K562 (cell line): ENCODE results near the gene TMEM61. TPM values are rescaled to one million over a fixed set of nuclear protein-coding genes. Genes with fewer than 3 reads are reported as not detected.

Experiments used
- ATAC-seq: fragments of 200-7000 bp; cut with Tn5 transposase; 3 replicates; pipeline ENCODE4 v1.9.1; 2020; ENCODE audit warnings: moderate library complexity
- BruUV-seq: library from RNA; stranded (reverse); fragments of 400-500 nt; replicated peaks from 2 replicates; lab custom pipeline; 2021; lab: Mats Ljungman, UMichigan
- CTCF ChIA-PET: fragments of 300-600 bp; formaldehyde crosslinking; extraction: SDS; loops from one replicate; lab custom pipeline; 2021; ENCODE audit warnings: low intra/inter-chr PET ratio; lab: Yijun Ruan, JAX
- POLR2A ChIA-PET: fragments of 300-600, 350-650 bp; sonication (Branson Sonifier 250); formaldehyde crosslinking; extraction: SDS; loops from one replicate; lab custom pipeline; 2021; ENCODE audit warnings: antibody characterized with exemption, inconsistent platforms; lab: Yijun Ruan, JAX
- DNase-seq, 4 experiments: peaks; one replicate each; pipeline versions ENCODE4 v3.0.0 to v3.0.0-alpha.2; 2011 to 2018; ENCODE audit warnings: low spot score in 3 of 4, mixed read lengths in 3 of 4; ENCODE audit errors: extremely low read depth in 1 of 4
- FAIRE-seq: peaks from 2 replicates; lab custom pipeline; 2011; peaks lifted over from hg19 to GRCh38; lab: Jason Lieb, UNC
- H2AFZ ChIP-seq: 2 replicates; pipeline ENCODE4 v1.6.0; 2011; ENCODE audit warnings: low read depth, low read length, control low read depth, inconsistent platforms
- H3K27ac ChIP-seq: fragments of 200-600 bp; 3 replicates; pipeline ENCODE4 v1.8.0; 2011; ENCODE audit warnings: low read depth, mild to moderate bottlenecking, control low read depth, inconsistent platforms, low read length, moderate library complexity, mixed read lengths; ENCODE audit errors: extremely low read depth
- H3K27me3 ChIP-seq, 2 experiments: fragments of 300-600 bp in 1 of 2; 2 replicates in 1 of 2; 3 replicates in 1 of 2; pipeline versions ENCODE4 v1.6.0 to v1.8.0; 2011; ENCODE audit warnings: inconsistent platforms in 2 of 2, low read length in 2 of 2, mild to moderate bottlenecking in 1 of 2, mixed read lengths in 1 of 2, moderate library complexity in 1 of 2; ENCODE audit not compliant: control insufficient read depth in 2 of 2, insufficient read depth in 2 of 2
- H3K36me3 ChIP-seq: fragments of 300-600 bp; 3 replicates; pipeline ENCODE4 v1.8.0; 2011; ENCODE audit warnings: mild to moderate bottlenecking, low read length, inconsistent platforms; ENCODE audit not compliant: control insufficient read depth, insufficient read depth
- H3K4me1 ChIP-seq, 2 experiments: fragments of 200-600 bp in 1 of 2; replicated peaks in 1 of 2; 2 replicates in 1 of 2; 3 replicates in 1 of 2; pipeline versions ENCODE4 v1.5.1 to v1.8.0; 2011; ENCODE audit warnings: inconsistent platforms in 2 of 2, low read length in 2 of 2, mild to moderate bottlenecking in 1 of 2, mixed read lengths in 1 of 2, moderate library complexity in 1 of 2; ENCODE audit not compliant: control insufficient read depth in 2 of 2, insufficient read depth in 2 of 2
- H3K4me2 ChIP-seq: 2 replicates; pipeline ENCODE4 v1.6.1; 2011; ENCODE audit warnings: low read length, control low read depth, inconsistent platforms, mixed read lengths; ENCODE audit not compliant: insufficient read depth
- H3K4me3 ChIP-seq: fragments of 200-600 bp; sonication (generic), shearing (Covaris generic); 2 replicates; pipeline ENCODE4 v1.5.1; 2016; ENCODE audit warnings: control low read depth, inconsistent platforms
- H3K79me2 ChIP-seq: fragments of 200-600 bp; 3 replicates; pipeline ENCODE4 v1.8.0; 2011; ENCODE audit warnings: low read length, inconsistent platforms; ENCODE audit not compliant: control insufficient read depth, insufficient read depth
- H3K9ac ChIP-seq, 2 experiments: 2 replicates each; pipeline versions ENCODE4 v1.6.0 to v1.6.1; 2011; ENCODE audit warnings: low read depth in 2 of 2, low read length in 2 of 2, control low read depth in 1 of 2, inconsistent platforms in 1 of 2, mild to moderate bottlenecking in 1 of 2, mixed read lengths in 1 of 2; ENCODE audit not compliant: insufficient read depth in 1 of 2
- H3K9me1 ChIP-seq: one replicate; pipeline ENCODE4 v1.6.0; 2011; ENCODE audit warnings: inconsistent platforms, mild to moderate bottlenecking, low read length, moderate library complexity; ENCODE audit not compliant: control insufficient read depth, insufficient read depth
- H3K9me3 ChIP-seq: replicated peaks from 2 replicates; pipeline ENCODE4 v1.5.1; 2011; ENCODE audit warnings: low read depth, low read length, inconsistent platforms; ENCODE audit not compliant: control insufficient read depth, insufficient read depth
- H4K20me1 ChIP-seq: replicated peaks from 2 replicates; pipeline ENCODE4 v1.6.1; 2011; ENCODE audit warnings: low read length, inconsistent platforms, mixed read lengths; ENCODE audit not compliant: control insufficient read depth, insufficient read depth
- ERF ChIP-seq: fragments of 450-650 bp; formaldehyde crosslinking; IDR thresholded peaks from 2 replicates; pipeline ENCODE4 v1.4.0; 2020; ENCODE audit warnings: mild to moderate bottlenecking, mixed read lengths
- HNRNPUL1 ChIP-seq: fragments of 200-400 bp; formaldehyde crosslinking; IDR thresholded peaks from 2 replicates; pipeline ENCODE4 v1.6.1; 2017; ENCODE audit warnings: low read length
- IRF2 ChIP-seq: sonication (generic); formaldehyde crosslinking; IDR thresholded peaks from 2 replicates; pipeline ENCODE4 v1.8.1; 2022; ENCODE audit warnings: mild to moderate bottlenecking, missing genetic modification reagents
- MTA3 ChIP-seq: fragments of 450-650 bp; formaldehyde crosslinking; IDR thresholded peaks from 2 replicates; pipeline ENCODE4 v1.6.1; 2017; ENCODE audit warnings: mild to moderate bottlenecking, borderline replicate concordance
- NFXL1 ChIP-seq: fragments of 450-650 bp; formaldehyde crosslinking; IDR thresholded peaks from 2 replicates; pipeline ENCODE4 v1.4.0; 2021; ENCODE audit warnings: mild to moderate bottlenecking
- SMC3 ChIP-seq: conservative IDR thresholded peaks from 2 replicates; pipeline ENCODE4 v1.6.1; 2011; ENCODE audit warnings: low read depth, low read length, improper control_type of control experiment; ENCODE audit not compliant: insufficient read depth
- TAF7 ChIP-seq: fragments of 450-650 bp; IDR thresholded peaks from 2 replicates; pipeline ENCODE4 v1.6.1; 2016; ENCODE audit warnings: missing genetic modification characterization, missing compliant biosample characterization
- TRIM28 ChIP-seq: fragments of 450-650 bp; IDR thresholded peaks from 2 replicates; pipeline ENCODE4 v1.6.1; 2017
- YY1 ChIP-seq, 3 experiments: IDR thresholded peaks; 2 replicates each; pipeline ENCODE4 v1.6.1; 2011; ENCODE audit warnings: low read length in 2 of 3, mild to moderate bottlenecking in 2 of 3, moderate library complexity in 2 of 3, borderline replicate concordance in 1 of 3, control low read depth in 1 of 3, low read depth in 1 of 3; ENCODE audit not compliant: insufficient read depth in 3 of 3, insufficient replicate concordance in 2 of 3, control insufficient read depth in 1 of 3, insufficient read length in 1 of 3; ENCODE audit errors: extremely low read depth in 1 of 3
- ZKSCAN3 ChIP-seq: fragments of 250-450 bp; sonication (Bioruptor Pico); IDR thresholded peaks from 2 replicates; pipeline ENCODE4 v1.4.0; 2020
- ZNF449 ChIP-seq: fragments of 250-450 bp; sonication (Bioruptor Pico); IDR thresholded peaks from 2 replicates; pipeline ENCODE4 v1.8.0; 2022; ENCODE audit warnings: moderate library complexity, mild to moderate bottlenecking, inconsistent platforms
- ZNF561 ChIP-seq: fragments of 450-650 bp; formaldehyde crosslinking; conservative IDR thresholded peaks from 2 replicates; pipeline ENCODE4 v1.4.0; 2020; ENCODE audit warnings: mild to moderate bottlenecking, moderate library complexity
- ZNF766 ChIP-seq: fragments of 200-800 bp; sonication (Bioruptor generic); conservative IDR thresholded peaks from 2 replicates; pipeline ENCODE4 v1.6.1; 2016; ENCODE audit warnings: missing genetic modification characterization, missing compliant biosample characterization
- WGBS: fragments of 100-300 bp; shearing (Covaris generic); methylation state at CpG from one replicate; pipeline ENCODE4 v1.1.6; 2016; ENCODE audit warnings: low coverage, mixed read lengths; ENCODE audit not compliant: insufficient coverage; ENCODE audit errors: missing lambda C conversion rate; 5-methylcytosine and 5-hydroxymethylcytosine counted together
- in situ Hi-C: fragments of 300-500 bp; cut with MboI; formaldehyde crosslinking; loops from 4 replicates; pipeline ENCODE4 v1.15.0; 2018; ENCODE audit warnings: inconsistent platforms, mixed read lengths
- intact Hi-C: fragments of 100-400 bp; cut with micrococcal nuclease; formaldehyde crosslinking; loops from 2 replicates; pipeline ENCODE4 v1.14.2; 2022
- polyA plus RNA-seq, 8 experiments: library from polyadenylated mRNA; depleted of rRNA in 4 of 8; stranded (reverse) in 5 of 8; unstranded in 3 of 8; fragments of >200 nt; fragmentation: Nextera tagmentation in 2 of 8; fragmentation: Illumina TruSeq in 1 of 8; extraction: Ambion mirVana in 2 of 8; extraction: Trizol in 1 of 8; gene quantifications; 2 replicates each; pipeline versions ENCODE4 v1.2.1 to v1.2.3, GENCODE V29; 2011 to 2014; ENCODE audit warnings: inconsistent platforms in 1 of 8, missing spikeins in 1 of 8
- total RNA-seq, 7 experiments: library from RNA; depleted of rRNA in 6 of 7; stranded (reverse); fragments of >200 nt in 6 of 7; fragmentation: Illumina TruSeq in 2 of 7; extraction: Trizol in 2 of 7; gene quantifications; 2 replicates each; pipeline versions ENCODE4 v1.2.1 to v1.2.3, GENCODE V29; 2011 to 2021; ENCODE audit warnings: low replicate concordance in 1 of 7
- TF ChIP-seq, protein P1 (sequence below): IDR thresholded peaks from 3 replicates; pipeline ENCODE4 v1.6.1; 2011; ENCODE audit warnings: borderline replicate concordance, mild to moderate bottlenecking; ENCODE audit not compliant: insufficient read length, insufficient read depth
- TF ChIP-seq, protein P2 (sequence below): IDR thresholded peaks from 2 replicates; pipeline ENCODE4 v1.6.1; 2012; ENCODE audit warnings: low read depth, low read length, improper control_type of control experiment, borderline replicate concordance

TMEM61 gene
- total and polyA plus RNA-seq, 9 of the 15 experiments (the other 6 are each of a cell fraction or from before 2014, with no cell fraction given) = not detected

DNA sequence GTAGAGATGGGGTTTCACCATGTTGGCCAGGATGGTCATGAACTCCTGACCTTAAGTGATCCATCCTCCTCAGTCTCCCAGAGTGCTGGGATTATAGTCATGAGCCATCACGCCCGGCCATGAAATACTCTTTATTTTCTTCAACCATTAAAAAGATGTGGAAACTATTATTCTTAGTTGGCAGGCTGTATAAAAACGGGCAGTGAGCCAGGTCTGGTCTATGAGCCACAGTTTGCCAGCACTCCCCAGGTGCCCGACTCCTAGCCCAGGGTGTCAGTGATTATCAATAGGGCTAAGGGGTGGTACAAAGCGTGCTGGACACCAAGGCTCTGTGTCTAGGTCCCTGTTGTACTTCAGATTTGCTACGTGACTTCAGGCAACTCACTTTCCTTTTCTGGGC lies 3.7 kb upstream of the TMEM61 start (continued):
- TF ChIP-seq, protein P1, sequence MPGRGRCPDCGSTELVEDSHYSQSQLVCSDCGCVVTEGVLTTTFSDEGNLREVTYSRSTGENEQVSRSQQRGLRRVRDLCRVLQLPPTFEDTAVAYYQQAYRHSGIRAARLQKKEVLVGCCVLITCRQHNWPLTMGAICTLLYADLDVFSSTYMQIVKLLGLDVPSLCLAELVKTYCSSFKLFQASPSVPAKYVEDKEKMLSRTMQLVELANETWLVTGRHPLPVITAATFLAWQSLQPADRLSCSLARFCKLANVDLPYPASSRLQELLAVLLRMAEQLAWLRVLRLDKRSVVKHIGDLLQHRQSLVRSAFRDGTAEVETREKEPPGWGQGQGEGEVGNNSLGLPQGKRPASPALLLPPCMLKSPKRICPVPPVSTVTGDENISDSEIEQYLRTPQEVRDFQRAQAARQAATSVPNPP = no peak
- TF ChIP-seq ZNF766 (CRISPR knock-in tag) = no peak
- no peak for TF ChIP-seq ZNF449 (CRISPR knock-in tag)

DNA sequence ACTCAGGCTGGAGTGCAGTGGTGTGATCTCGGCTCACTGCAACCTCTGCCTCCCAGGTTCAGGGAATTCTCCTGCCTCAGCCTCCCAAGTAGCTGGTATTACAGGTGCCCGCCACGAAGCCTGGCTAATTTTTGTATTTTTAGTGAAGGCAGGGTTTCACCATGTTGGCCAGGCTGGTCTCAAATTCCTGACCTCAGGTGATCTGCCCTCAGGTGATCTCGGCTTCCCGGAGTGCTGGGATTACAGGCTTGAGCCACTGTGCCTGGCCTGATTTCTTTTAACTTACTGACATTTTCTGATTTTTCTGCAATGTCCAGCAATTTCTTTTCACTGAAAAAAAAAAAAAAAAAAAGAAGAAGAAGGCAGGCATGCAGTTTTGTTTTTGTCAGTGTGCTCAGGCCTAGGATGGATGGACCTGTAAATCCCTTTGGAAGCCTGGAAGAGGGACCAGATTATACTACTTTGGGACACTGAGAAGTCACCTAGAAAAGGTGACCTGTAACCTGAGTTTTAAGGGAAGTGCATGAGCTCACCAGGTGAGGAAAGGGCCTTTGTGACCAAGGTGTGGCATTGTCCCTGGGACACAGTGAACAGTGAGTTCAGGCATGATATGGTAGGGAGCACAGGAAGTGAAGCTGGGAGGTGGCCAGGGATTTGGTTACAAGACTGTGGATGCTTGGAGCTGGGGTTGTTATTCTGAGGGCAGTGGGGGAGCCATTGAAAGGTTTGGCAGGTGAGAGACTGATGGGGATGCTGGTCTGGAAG lies 2.7 kb upstream of the TMEM61 start:
- Histone ChIP-seq H3K4me1 (peaks cover 0 to 10% of the 10 kb centered on the region in 2 experiments; a peak in 2 of 5 replicates), H3K9ac (no peak overlapping the region), H3K79me2 (no peaks in the 10 kb centered on the region), H3K9me1 (no peaks in the 10 kb centered on the region), H3K27me3 (peaks cover 29 to 75% of the 10 kb centered on the region in 2 experiments), H3K4me2 (no peak overlapping the region), H3K4me3 (no peak overlapping the region), H3K36me3 (no peaks in the 10 kb centered on the region), H3K9me3 (no peaks in the 10 kb centered on the region), H3K27ac (no peak overlapping the region), H2AFZ (no peak overlapping the region), H4K20me1 (0 out of 2 replicates have a peak, but pooled peaks cover 5% of the 10 kb centered on the region)
- 3% methylated on average over 5 of the region's 5 CpGs for WGBS
- ATAC-seq (no peak), FAIRE-seq (no peak), DNase-seq (no peak)
- no TSS peak for BruUV-seq
- in situ Hi-C loops = no loop called here
- intact Hi-C loops = no loop called here
- ChIA-PET CTCF (no interaction called here), POLR2A (interaction anchor here (0.8 to 1.1 kb wide), 2 partner anchors 16 to 29 kb away, joined by 3 to 4 read pairs; no protein-coding TSS in a partner anchor)
- TF ChIP-seq ERF (CRISPR knock-in tag) (no peak), SMC3 (no peak), YY1 (IDR thresholded peaks at IDR 0.05; ENCODE audit: borderline replicate concordance in 1 of 3, control insufficient read depth in 1 of 3, extremely low read depth in 1 of 3, insufficient read depth in 3 of 3, insufficient read length in 1 of 3, insufficient replicate concordance in 2 of 3, low read depth in 1 of 3, low read length in 2 of 3) (no peak), IRF2 (no peak), TAF7 (tag) (no peak), TRIM28 (no peak), ZNF561 (CRISPR knock-in tag) (no peak), ZKSCAN3 (CRISPR knock-in tag) (no peak), HNRNPUL1 (no peak), NFXL1 (CRISPR knock-in tag) (no peak), MTA3 (no peak)
- TF ChIP-seq, protein P2, sequence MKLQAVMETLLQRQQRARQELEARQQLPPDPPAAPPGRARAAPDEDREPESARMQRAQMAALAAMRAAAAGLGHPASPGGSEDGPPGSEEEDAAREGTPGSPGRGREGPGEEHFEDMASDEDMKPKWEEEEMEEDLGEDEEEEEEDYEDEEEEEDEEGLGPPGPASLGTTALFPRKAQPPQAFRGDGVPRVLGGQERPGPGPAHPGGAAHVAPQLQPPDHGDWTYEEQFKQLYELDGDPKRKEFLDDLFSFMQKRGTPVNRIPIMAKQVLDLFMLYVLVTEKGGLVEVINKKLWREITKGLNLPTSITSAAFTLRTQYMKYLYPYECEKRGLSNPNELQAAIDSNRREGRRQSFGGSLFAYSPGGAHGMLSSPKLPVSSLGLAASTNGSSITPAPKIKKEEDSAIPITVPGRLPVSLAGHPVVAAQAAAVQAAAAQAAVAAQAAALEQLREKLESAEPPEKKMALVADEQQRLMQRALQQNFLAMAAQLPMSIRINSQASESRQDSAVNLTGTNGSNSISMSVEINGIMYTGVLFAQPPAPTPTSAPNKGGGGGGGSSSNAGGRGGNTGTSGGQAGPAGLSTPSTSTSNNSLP = no peak
